ENCODE data around the gene GIT1. TPM values are rescaled to one million over a fixed set of nuclear protein-coding genes. Genes with fewer than 3 reads are reported as not detected.
A peak's percentile ranks its signal among the peaks of the same experiment; 100 is the strongest.

Gene GIT1
- total RNA-seq, 6 donors from 2014 or later, result 34.6 to 88.4 (median 45.5) TPM

DNA sequence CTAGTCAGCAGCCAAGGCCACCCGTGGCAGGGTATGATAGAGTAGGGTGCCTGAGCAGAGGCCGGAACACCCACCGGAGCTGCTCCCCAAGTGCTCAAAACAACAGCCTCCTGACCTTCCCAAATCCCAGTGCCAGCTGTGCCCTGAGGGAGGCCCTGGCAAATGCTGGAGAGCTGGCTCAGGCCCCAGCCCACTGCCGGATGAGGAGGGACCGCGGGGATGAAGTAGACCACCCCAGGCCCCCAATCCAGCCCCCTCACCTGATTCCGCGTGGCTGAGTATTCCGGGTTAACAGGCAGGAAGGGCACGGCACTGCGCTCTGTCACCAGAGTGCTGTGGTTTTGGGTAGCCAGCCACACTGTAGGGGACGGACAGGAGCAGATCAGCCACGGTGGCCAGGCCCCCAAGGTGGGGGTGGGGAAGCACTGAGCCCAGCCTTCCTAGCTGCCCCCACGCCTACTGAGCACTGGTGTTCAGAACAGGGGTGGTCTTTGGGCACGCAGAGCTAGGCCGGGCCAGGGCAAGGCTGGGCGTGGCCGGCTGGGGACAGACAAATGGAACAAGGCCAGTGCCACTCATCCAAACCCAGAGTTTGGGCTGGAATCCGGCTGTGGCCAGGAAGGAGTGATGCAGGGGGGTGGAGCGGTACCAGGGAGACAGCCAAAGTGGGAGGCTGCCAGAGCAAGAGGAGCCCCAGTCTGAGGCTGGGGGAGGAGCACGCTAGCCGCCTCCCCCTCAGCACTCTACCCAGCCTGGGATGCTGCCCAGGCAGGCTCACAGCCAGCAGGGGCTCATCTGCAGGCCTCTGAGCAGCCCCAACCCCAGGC is 11.8 kb downstream of the GIT1 start:
- TF ChIP-seq, protein P1, sequence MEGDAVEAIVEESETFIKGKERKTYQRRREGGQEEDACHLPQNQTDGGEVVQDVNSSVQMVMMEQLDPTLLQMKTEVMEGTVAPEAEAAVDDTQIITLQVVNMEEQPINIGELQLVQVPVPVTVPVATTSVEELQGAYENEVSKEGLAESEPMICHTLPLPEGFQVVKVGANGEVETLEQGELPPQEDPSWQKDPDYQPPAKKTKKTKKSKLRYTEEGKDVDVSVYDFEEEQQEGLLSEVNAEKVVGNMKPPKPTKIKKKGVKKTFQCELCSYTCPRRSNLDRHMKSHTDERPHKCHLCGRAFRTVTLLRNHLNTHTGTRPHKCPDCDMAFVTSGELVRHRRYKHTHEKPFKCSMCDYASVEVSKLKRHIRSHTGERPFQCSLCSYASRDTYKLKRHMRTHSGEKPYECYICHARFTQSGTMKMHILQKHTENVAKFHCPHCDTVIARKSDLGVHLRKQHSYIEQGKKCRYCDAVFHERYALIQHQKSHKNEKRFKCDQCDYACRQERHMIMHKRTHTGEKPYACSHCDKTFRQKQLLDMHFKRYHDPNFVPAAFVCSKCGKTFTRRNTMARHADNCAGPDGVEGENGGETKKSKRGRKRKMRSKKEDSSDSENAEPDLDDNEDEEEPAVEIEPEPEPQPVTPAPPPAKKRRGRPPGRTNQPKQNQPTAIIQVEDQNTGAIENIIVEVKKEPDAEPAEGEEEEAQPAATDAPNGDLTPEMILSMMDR (IDR thresholded peaks at IDR 0.05), result no peak
- TF ChIP-seq EP300 (IDR thresholded peaks at IDR 0.05), result no peak
- no peak for TF ChIP-seq POLR2A (IDR thresholded peaks at IDR 0.05)
- TF ChIP-seq POLR2AphosphoS5 (IDR thresholded peaks at IDR 0.05), result no peak
- no peak for ATAC-seq (ENCODE audit: low FRiP score in 2 of 2)

DNA sequence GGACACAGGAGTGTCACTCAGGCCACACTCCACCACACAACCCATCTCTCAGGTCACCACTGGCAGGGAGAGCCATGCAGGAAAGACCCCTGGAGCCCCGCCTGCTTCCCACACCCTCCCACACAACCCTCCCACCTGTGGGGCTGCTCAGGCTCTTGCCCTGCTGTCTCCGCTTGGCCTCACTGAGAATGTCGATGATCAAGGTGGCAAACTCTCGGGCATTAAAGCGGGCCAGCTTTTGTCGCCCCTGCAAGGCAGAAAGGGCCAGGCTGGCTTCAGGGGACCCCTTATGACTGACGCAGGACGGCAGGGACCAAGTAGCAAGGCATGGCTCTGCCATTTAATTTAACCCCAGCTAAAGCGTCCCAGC is 12.5 kb downstream of the GIT1 start:
- peaks cover 11 to 79% (median 64%) of the 10 kb centered on the region in 4 donors for H3K36me3 ChIP-seq
- ATAC-seq (ENCODE audit: low FRiP score in 2 of 2), result no peak
- H3K4me3 ChIP-seq, result no peak overlapping the region
- TF ChIP-seq, protein P1 (IDR thresholded peaks at IDR 0.05), result no peak
- no peak for TF ChIP-seq POLR2AphosphoS5 (IDR thresholded peaks at IDR 0.05)
- no peak for TF ChIP-seq EP300 (IDR thresholded peaks at IDR 0.05)
- no peak for TF ChIP-seq POLR2A (IDR thresholded peaks at IDR 0.05)
- no peaks in the 10 kb centered on the region for H3K27me3 ChIP-seq
- DNase-seq, result no peak
- H3K27ac ChIP-seq, result no peak overlapping the region
- H3K4me1 ChIP-seq, result peaks cover 11 to 24% (median 14%) of the 10 kb centered on the region in 4 donors
- H3K9me3 ChIP-seq, result no peaks in the 10 kb centered on the region
- WGBS, 2 donors, result 95 to 99% methylated on average over 6 to 9 of the region's 9 CpGs

More for the DNA sequence above, 11.8 kb downstream of the GIT1 start:
- Histone ChIP-seq H3K27me3 (no peaks in the 10 kb centered on the region), H3K4me1 (peaks cover 7 to 18% (median 10%) of the 10 kb centered on the region in 4 donors), H3K4me3 (no peak overlapping the region), H3K9me3 (no peaks in the 10 kb centered on the region), H3K27ac (peak overlapping the region in 1 of 4 donors; percentile 9), H3K36me3 (peaks cover 11 to 85% (median 68%) of the 10 kb centered on the region in 4 donors)
- no peak for DNase-seq
- WGBS, 2 donors, result 73 to 76% methylated on average over 9 to 19 of the region's 22 CpGs

DNA sequence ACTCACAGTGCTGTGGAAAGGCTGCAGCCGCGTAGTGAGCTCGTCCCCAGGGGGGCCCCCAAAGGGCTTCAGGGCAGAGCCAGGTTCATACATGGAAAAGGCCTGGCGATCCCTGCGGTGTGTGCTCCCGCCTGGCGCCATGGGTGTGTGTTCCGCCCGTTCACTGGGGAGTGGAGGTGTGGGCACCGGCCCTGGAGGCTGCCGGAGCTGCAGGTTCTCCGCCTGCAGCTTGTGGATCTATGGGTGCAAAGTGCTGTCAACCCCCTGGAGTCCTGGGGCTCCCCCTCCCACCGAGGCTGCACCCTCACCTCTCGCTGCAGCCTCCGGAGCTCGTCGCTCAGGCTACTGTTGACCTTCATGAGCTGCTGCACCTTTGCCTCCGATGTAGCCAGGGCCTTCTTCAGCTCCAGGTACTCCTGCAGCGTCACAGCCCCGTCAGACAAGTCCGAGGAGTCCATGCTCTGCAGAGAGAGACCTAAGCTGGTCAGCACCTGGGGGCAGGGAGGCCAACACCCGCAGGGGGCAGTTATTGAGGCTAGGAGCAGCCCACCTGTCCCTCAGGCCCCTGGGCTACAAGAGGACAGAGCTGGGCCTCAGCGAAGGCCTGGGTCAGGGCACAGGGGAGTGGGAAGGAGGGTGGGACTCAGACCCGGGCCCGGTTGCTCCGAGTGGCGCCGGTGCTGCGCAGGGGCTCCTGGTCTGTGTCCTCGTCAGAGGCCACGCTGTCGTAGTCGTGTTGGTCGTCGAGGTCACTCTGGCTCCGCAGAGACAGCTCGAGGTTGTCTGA is 13.0 kb downstream of the GIT1 start:
- no peak overlapping the region for H3K27ac ChIP-seq
- no peak overlapping the region for H3K4me3 ChIP-seq
- TF ChIP-seq EP300 (IDR thresholded peaks at IDR 0.05) (no peak), POLR2AphosphoS5 (IDR thresholded peaks at IDR 0.05) (no peak), POLR2A (IDR thresholded peaks at IDR 0.05) (no peak)
- TF ChIP-seq, protein P1 (IDR thresholded peaks at IDR 0.05), result no peak
- 90 to 95% methylated on average over 2 to 26 of the region's 37 CpGs for WGBS, 2 donors
- H3K27me3 ChIP-seq, result no peaks in the 10 kb centered on the region
- peaks cover 11 to 24% (median 16%) of the 10 kb centered on the region in 4 donors for H3K4me1 ChIP-seq
- DNase-seq (no peak), ATAC-seq (ENCODE audit: low FRiP score in 2 of 2) (no peak)
- no peaks in the 10 kb centered on the region for H3K9me3 ChIP-seq
- peaks cover 11 to 73% (median 59%) of the 10 kb centered on the region in 4 donors for H3K36me3 ChIP-seq

DNA sequence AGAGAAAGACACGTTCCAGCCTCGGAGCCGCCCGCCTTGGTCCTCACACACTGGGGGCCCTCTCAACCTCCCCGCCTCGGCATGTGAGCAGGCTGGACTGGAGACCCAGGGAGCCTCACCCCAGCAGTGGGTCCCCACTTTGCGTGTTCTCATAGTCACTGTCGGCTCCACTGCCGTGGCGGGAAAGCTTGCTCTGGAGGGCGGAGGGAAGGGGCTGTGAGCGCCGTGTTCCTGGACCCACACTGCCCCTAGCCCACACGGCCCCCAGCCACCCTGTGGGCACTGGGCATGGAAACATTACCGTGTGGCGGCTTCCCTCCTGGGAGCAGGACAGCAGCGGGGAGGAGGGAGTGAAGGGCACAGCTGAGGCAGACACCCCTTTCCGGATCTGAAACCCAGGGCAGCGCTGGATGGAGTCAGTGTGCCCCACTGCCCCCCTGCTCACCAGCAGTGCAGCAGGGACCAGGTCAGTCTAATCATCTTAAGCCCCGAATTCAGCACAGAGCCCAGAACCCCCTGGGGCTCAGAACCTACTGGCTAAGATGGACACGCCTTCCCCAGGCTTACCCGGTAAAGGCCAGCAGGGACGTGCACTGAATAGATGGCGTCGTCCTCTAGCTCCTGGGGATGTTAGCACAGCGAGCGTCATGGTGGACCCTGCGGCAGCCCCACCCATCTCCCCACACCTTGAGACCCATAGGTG is 13.8 kb downstream of the GIT1 start:
- no peak for TF ChIP-seq POLR2AphosphoS5 (IDR thresholded peaks at IDR 0.05)
- Histone ChIP-seq H3K4me3 (no peak overlapping the region), H3K27ac (no peak overlapping the region), H3K4me1 (peaks cover 10 to 24% (median 16%) of the 10 kb centered on the region in 4 donors), H3K27me3 (no peaks in the 10 kb centered on the region), H3K9me3 (no peaks in the 10 kb centered on the region), H3K36me3 (peaks cover 11 to 66% (median 55%) of the 10 kb centered on the region in 4 donors)
- 92% methylated on average over 14 to 28 of the region's 28 CpGs for WGBS, 2 donors
- DNase-seq (no peak), ATAC-seq (ENCODE audit: low FRiP score in 2 of 2) (no peak)
